GM18526 (cell line): ENCODE results near the gene RNASE9.

Source experiments
- POLR2A ChIP-seq: IDR thresholded peaks from 3 replicates; pipeline ENCODE4 v1.6.1; 2011; ENCODE audit not compliant: insufficient read length; ENCODE audit errors: extremely low read depth

The RNASE9 gene

GRCh38 chr14:20546877-20547276 is 14.0 kb downstream of the RNASE9 start:
- TF ChIP-seq POLR2A, result no peak

GRCh38 chr14:20539906-20540305 is 20.9 kb downstream of the RNASE9 start:
- TF ChIP-seq POLR2A, result no peak

GRCh38 chr14:20530771-20531571 is 29.9 kb downstream of the RNASE9 start:
- TF ChIP-seq POLR2A, result no peak

- TF ChIP-seq POLR2A, result no peak
Observed at GRCh38 chr14:20529806-20530205, 31.0 kb downstream of the RNASE9 start.

- no peak for TF ChIP-seq POLR2A
Observed at GRCh38 chr14:20524027-20524426, 36.8 kb downstream of the RNASE9 start.

- no peak for TF ChIP-seq POLR2A
Observed at GRCh38 chr14:20522332-20522731, 38.5 kb downstream of the RNASE9 start.

- no peak for TF ChIP-seq POLR2A
Observed at GRCh38 chr14:20516921-20517320, 43.9 kb downstream of the RNASE9 start.

- TF ChIP-seq POLR2A, result no peak
Observed at GRCh38 chr14:20515846-20516245, 45.0 kb downstream of the RNASE9 start.

GRCh38 chr14:20512177-20512905 is 48.5 kb downstream of the RNASE9 start:
- no peak for TF ChIP-seq POLR2A

- TF ChIP-seq POLR2A, result no peak
Observed at GRCh38 chr14:20508367-20508766, 52.5 kb downstream of the RNASE9 start.
